Panc1 (cell line): ENCODE results near the gene CPPED1. TPM values are rescaled to one million over a fixed set of nuclear protein-coding genes. Genes with fewer than 3 reads are reported as not detected.

Source experiments
- ATAC-seq: fragments of 200-7000 bp; cut with Tn5 transposase; 2 replicates; pipeline ENCODE4 v1.9.1; 2020; ENCODE audit warnings: mild to moderate bottlenecking, moderate library complexity
- BruUV-seq: library from RNA; stranded (reverse); fragments of 400-500 nt; replicated peaks from 2 replicates; lab custom pipeline; 2021; lab: Mats Ljungman, UMichigan
- CTCF ChIA-PET: fragments of 300-600 bp; sonication (Branson Sonifier 250); formaldehyde crosslinking; loops from one replicate; lab custom pipeline; 2022; ENCODE audit warnings: antibody characterized with exemption; lab: Charles Lee
- POLR2A ChIA-PET: fragments of 300-600 bp; sonication (Branson Sonifier 250); formaldehyde crosslinking; loops from one replicate; lab custom pipeline; 2022; ENCODE audit warnings: antibody characterized with exemption; lab: Charles Lee
- DNase-seq: peaks from one replicate; pipeline ENCODE4 v3.0.0-alpha.2; 2010; ENCODE audit warnings: low read depth, low spot score
- H3K27ac ChIP-seq: 2 replicates; pipeline ENCODE4 v1.5.1; 2011; ENCODE audit warnings: mild to moderate bottlenecking, low read length, inconsistent platforms
- H3K27me3 ChIP-seq: fragments of 200-500 bp; sonication (Bioruptor generic); 2 replicates; pipeline ENCODE4 v1.6.0; 2014; ENCODE audit warnings: low read length, inconsistent platforms; ENCODE audit not compliant: control insufficient read depth, insufficient read depth
- H3K36me3 ChIP-seq: fragments of 200-500 bp; sonication (Bioruptor generic); 2 replicates; pipeline ENCODE4 v1.5.1; 2014; ENCODE audit warnings: inconsistent platforms, mild to moderate bottlenecking, low read length, moderate library complexity; ENCODE audit not compliant: control insufficient read depth, insufficient read depth
- H3K4me1 ChIP-seq: 2 replicates; pipeline ENCODE4 v1.5.1; 2011; ENCODE audit warnings: inconsistent platforms, mild to moderate bottlenecking, low read length, moderate library complexity; ENCODE audit not compliant: control insufficient read depth, insufficient read depth
- H3K4me3 ChIP-seq, 2 experiments: 2 replicates each; pipeline ENCODE4 v1.5.1; 2011 to 2012; ENCODE audit warnings: low read depth in 2 of 2, low read length in 2 of 2, mild to moderate bottlenecking in 2 of 2, inconsistent platforms in 1 of 2, moderate library complexity in 1 of 2
- H3K9me3 ChIP-seq: fragments of 200-500 bp; sonication (Bioruptor generic); 2 replicates; pipeline ENCODE4 v1.5.1; 2014; ENCODE audit warnings: low read depth, mild to moderate bottlenecking, inconsistent platforms, low read length, moderate library complexity; ENCODE audit not compliant: control insufficient read depth, insufficient read depth
- CTCF ChIP-seq: fragments of 450-650 bp; IDR thresholded peaks from 2 replicates; pipeline ENCODE4 v1.5.1; 2017; ENCODE audit warnings: mild to moderate bottlenecking
- POLR2AphosphoS5 ChIP-seq: IDR thresholded peaks from 2 replicates; pipeline ENCODE4 v1.6.1; 2012; ENCODE audit warnings: mild to moderate bottlenecking, low read depth, low read length, moderate library complexity
- REST ChIP-seq, 2 experiments: IDR thresholded peaks; 2 replicates each; pipeline ENCODE4 v1.6.1; 2011 to 2012; ENCODE audit warnings: low read depth in 2 of 2, control low read depth in 1 of 2, low read length in 1 of 2, mild to moderate bottlenecking in 1 of 2, moderate library complexity in 1 of 2; ENCODE audit not compliant: insufficient read depth in 1 of 2
- SIN3A ChIP-seq: IDR thresholded peaks from 2 replicates; pipeline ENCODE4 v1.6.1; 2012; ENCODE audit warnings: low read depth, mild to moderate bottlenecking, low read length, moderate library complexity, borderline replicate concordance; ENCODE audit not compliant: insufficient read depth
- TCF7L2 ChIP-seq: IDR thresholded peaks from 2 replicates; pipeline ENCODE4 v1.6.1; 2011; ENCODE audit warnings: mild to moderate bottlenecking, low read depth, low read length, inconsistent platforms
- in situ Hi-C: cut with HindIII; loops from 2 replicates; pipeline ENCODE4 v1.10.0; 2016; ENCODE audit warnings: low sequenced_read_pairs, low pct_unique_long_range_greater_than_20kb
- intact Hi-C: fragments of 100-400 bp; cut with micrococcal nuclease; formaldehyde crosslinking; loops from one replicate; pipeline ENCODE4 v1.10.0; 2022; ENCODE audit not compliant: unreplicated experiment
- total RNA-seq: library from RNA; stranded (reverse); gene quantifications from one replicate; pipeline ENCODE4 v1.2.1, GENCODE V29; 2021; ENCODE audit not compliant: unreplicated experiment

Gene CPPED1
- total RNA-seq, 1 experiment from 2014 or later, result 12.5 TPM

- Histone ChIP-seq H3K4me3 (no peak overlapping the region), H3K36me3 (no peaks in the 10 kb centered on the region), H3K27me3 (no peaks in the 10 kb centered on the region), H3K27ac (no peak overlapping the region), H3K9me3 (no peaks in the 10 kb centered on the region), H3K4me1 (no peaks in the 10 kb centered on the region)
- no peak for TF ChIP-seq CTCF
- no peak for TF ChIP-seq POLR2AphosphoS5
- TF ChIP-seq TCF7L2, result no peak
- TF ChIP-seq REST (IDR thresholded peaks at IDR 0.05; ENCODE audit: insufficient read depth in 1 of 2, low read depth in 2 of 2, low read length in 1 of 2), result no peak
- TF ChIP-seq SIN3A, result no peak
- POLR2A ChIA-PET, result no interaction called here
- DNase-seq, result no peak
- no TSS peak for BruUV-seq
- intact Hi-C loops (no loop called here), in situ Hi-C loops (no loop called here)
- CTCF ChIA-PET, result no interaction called here
- ATAC-seq, result no peak
Observed at GRCh38 chr16:12695454-12695853, 108.2 kb downstream of the CPPED1 start.

- intact Hi-C loops (no loop called here), in situ Hi-C loops (no loop called here)
- DNase-seq, result no peak
- ChIA-PET CTCF (interaction anchor here (0.6 kb wide), 1 partner anchor 107 kb away, joined by 7 read pairs; no protein-coding TSS in a partner anchor), POLR2A (no interaction called here)
- Histone ChIP-seq H3K4me1 (no peaks in the 10 kb centered on the region), H3K4me3 (no peak overlapping the region), H3K9me3 (no peaks in the 10 kb centered on the region), H3K27me3 (no peaks in the 10 kb centered on the region), H3K27ac (no peak overlapping the region), H3K36me3 (no peaks in the 10 kb centered on the region)
- TF ChIP-seq CTCF (no peak), TCF7L2 (no peak), REST (IDR thresholded peaks at IDR 0.05; ENCODE audit: insufficient read depth in 1 of 2, low read depth in 2 of 2, low read length in 1 of 2) (no peak), POLR2AphosphoS5 (no peak), SIN3A (no peak)
- no peak for ATAC-seq
- BruUV-seq, result no TSS peak
Observed at GRCh38 chr16:12690024-12690423, 113.7 kb downstream of the CPPED1 start.
